Activated T-helper 1 cell treated with anti-CD3 and anti-CD28 coated beads, Interleukin-12 subunit alpha, Interleukin-12 subunit beta, Interleukin-2, Interleukin-4 antibody, amounts not matched to agents 30 ng/mL and 10 ng/mL and 1 ng/mL, durations not matched to agents 14 hours and 24 hours and 36 hours (primary cell): ENCODE results near the gene SLC10A1. TPM values are rescaled to one million over a fixed set of nuclear protein-coding genes. Genes with fewer than 3 reads are reported as not detected.

Experiments used
- DNase-seq: peaks from one replicate; pipeline ENCODE4 v3.0.0; 2021; ENCODE audit warnings: low spot score
- H3K27ac Mint-ChIP-seq: one replicate; pipeline ENCODE4 v1.8.0; 2021; ENCODE audit warnings: mild to moderate bottlenecking, mixed read lengths
- H3K27me3 Mint-ChIP-seq: one replicate; pipeline ENCODE4 v1.8.0; 2022; ENCODE audit warnings: mild to moderate bottlenecking, moderate library complexity, mixed read lengths; ENCODE audit not compliant: insufficient read depth
- H3K36me3 Mint-ChIP-seq: one replicate; pipeline ENCODE4 v1.8.0; 2021; ENCODE audit warnings: low read depth, mixed read lengths
- H3K4me1 Mint-ChIP-seq: one replicate; pipeline ENCODE4 v1.8.0; 2021; ENCODE audit warnings: low read depth, mixed read lengths
- H3K4me3 Mint-ChIP-seq: one replicate; pipeline ENCODE4 v1.8.0; 2021; ENCODE audit warnings: mild to moderate bottlenecking, moderate library complexity, mixed read lengths
- H3K9me3 Mint-ChIP-seq: one replicate; pipeline ENCODE4 v1.8.0; 2021; ENCODE audit warnings: mixed read lengths
- intact Hi-C: fragments of 100-400 bp; cut with micrococcal nuclease; formaldehyde crosslinking; loops from one replicate; pipeline ENCODE4 v1.15.1; 2024
- total RNA-seq: library from RNA; stranded (reverse); gene quantifications from 2 replicates; pipeline ENCODE4 v1.2.3, GENCODE V29; 2022

Gene SLC10A1
- total RNA-seq, 1 donor from 2014 or later: not detected

GRCh38 chr14:69773571-69774276 lies 23.3 kb downstream of the SLC10A1 start:
- intact Hi-C loops: no loop called here
- no peak for DNase-seq
- Mint-ChIP-seq H3K9me3 (no peaks in the 10 kb centered on the region), H3K27me3 (no peaks in the 10 kb centered on the region), H3K4me3 (no peak overlapping the region), H3K36me3 (peaks cover 72% of the 10 kb centered on the region), H3K4me1 (peaks cover 61% of the 10 kb centered on the region), H3K27ac (no peak overlapping the region)

GRCh38 chr14:69772082-69773017 lies 24.7 kb downstream of the SLC10A1 start:
- Mint-ChIP-seq H3K4me3 (no peak overlapping the region), H3K9me3 (no peaks in the 10 kb centered on the region), H3K27ac (no peak overlapping the region), H3K4me1 (peaks cover 72% of the 10 kb centered on the region), H3K36me3 (peaks cover 77% of the 10 kb centered on the region), H3K27me3 (peaks cover 2% of the 10 kb centered on the region)
- DNase-seq: no peak
- intact Hi-C loops: no loop called here

GRCh38 chr14:69771136-69771535 lies 25.9 kb downstream of the SLC10A1 start:
- Mint-ChIP-seq H3K27ac (no peak overlapping the region), H3K4me1 (peaks cover 69% of the 10 kb centered on the region), H3K36me3 (peaks cover 69% of the 10 kb centered on the region), H3K9me3 (no peaks in the 10 kb centered on the region), H3K4me3 (no peak overlapping the region), H3K27me3 (peaks cover 2% of the 10 kb centered on the region)
- no peak for DNase-seq
- intact Hi-C loops: no loop called here

- Mint-ChIP-seq H3K4me1 (peaks cover 69% of the 10 kb centered on the region), H3K9me3 (no peaks in the 10 kb centered on the region), H3K27ac (no peak overlapping the region), H3K4me3 (peak overlapping the region; percentile 17), H3K27me3 (peaks cover 2% of the 10 kb centered on the region), H3K36me3 (peaks cover 63% of the 10 kb centered on the region)
- intact Hi-C loops: no loop called here
- no peak for DNase-seq
These were observed 26.5 kb downstream of the SLC10A1 start for GRCh38 chr14:69770559-69770958.

- Mint-ChIP-seq H3K9me3 (no peaks in the 10 kb centered on the region), H3K4me1 (peaks cover 67% of the 10 kb centered on the region), H3K36me3 (peaks cover 57% of the 10 kb centered on the region), H3K27ac (no peak overlapping the region), H3K27me3 (peaks cover 2% of the 10 kb centered on the region), H3K4me3 (peak overlapping the region; percentile 38)
- intact Hi-C loops: loop anchor here (5.0 to 10.0 kb wide), 3 partner anchors 585 to 1952 kb away; partner anchors contain the start of genes COX16, RAD51B, TTC9 and ZFYVE26
- no peak for DNase-seq
These were observed 27.4 kb downstream of the SLC10A1 start for GRCh38 chr14:69769623-69770022.

GRCh38 chr14:69768873-69769272 lies 28.2 kb downstream of the SLC10A1 start:
- peaks cover 73% of the 10 kb centered on the region for H3K4me1 Mint-ChIP-seq
- H3K36me3 Mint-ChIP-seq: peaks cover 57% of the 10 kb centered on the region

GRCh38 chr14:69767369-69767999 lies 29.6 kb downstream of the SLC10A1 start:
- peaks cover 48% of the 10 kb centered on the region for H3K36me3 Mint-ChIP-seq
- peaks cover 2% of the 10 kb centered on the region for H3K27me3 Mint-ChIP-seq
- intact Hi-C loops: loop anchor here (1.0 to 10.0 kb wide), 11 partner anchors 40 to 1950 kb away; partner anchors contain the start of genes COX16, DCAF5, ERH and RAD51B
- peaks cover 7% of the 10 kb centered on the region for H3K9me3 Mint-ChIP-seq
- H3K4me1 Mint-ChIP-seq: peaks cover 68% of the 10 kb centered on the region
- peak overlapping the region; percentile 98 for H3K27ac Mint-ChIP-seq
- peak overlapping the region; percentile 94 for H3K4me3 Mint-ChIP-seq
- DNase-seq: peak; percentile 90

More at GRCh38 chr14:69768873-69769272, 28.2 kb downstream of the SLC10A1 start:
- Mint-ChIP-seq H3K9me3 (peaks cover 4% of the 10 kb centered on the region), H3K4me3 (peak overlapping the region; percentile 94), H3K27ac (peak overlapping the region; percentile 98), H3K27me3 (peaks cover 2% of the 10 kb centered on the region)
- DNase-seq: no peak
- intact Hi-C loops: loop anchor here (5.0 to 10.0 kb wide), 3 partner anchors 586 to 1952 kb away; partner anchors contain the start of genes COX16, RAD51B, TTC9 and ZFYVE26

GRCh38 chr14:69766984-69767368 lies 30.1 kb downstream of the SLC10A1 start, which contains the start of gene SRSF5:
Gene SRSF5, plus strand, starts transcription at chr14:69767142. Its CDS starts 1,015 bp downstream, at chr14:69768157.
- Mint-ChIP-seq H3K9me3 (peaks cover 7% of the 10 kb centered on the region), H3K27me3 (peaks cover 2% of the 10 kb centered on the region), H3K36me3 (peaks cover 43% of the 10 kb centered on the region), H3K4me1 (peaks cover 68% of the 10 kb centered on the region), H3K4me3 (peak within 1 kb of the TSS; percentile 94), H3K27ac (peak within 1 kb of the TSS; percentile 98)
- peak; percentile 92 for DNase-seq
- intact Hi-C loops: loop anchor here (1.0 to 10.0 kb wide), 11 partner anchors 40 to 1950 kb away; partner anchors contain the start of genes COX16, DCAF5, ERH and RAD51B

- peaks cover 45% of the 10 kb centered on the region for H3K4me1 Mint-ChIP-seq
- peaks cover 21% of the 10 kb centered on the region for H3K36me3 Mint-ChIP-seq
- no peak overlapping the region for H3K4me3 Mint-ChIP-seq
- intact Hi-C loops: loop anchor here (10.0 kb wide), 1 partner anchor 591 kb away; the partner anchor contains the start of gene COX16
- peak overlapping the region; percentile 46 for H3K27ac Mint-ChIP-seq
- no peak for DNase-seq
- peaks cover 2% of the 10 kb centered on the region for H3K27me3 Mint-ChIP-seq
- peaks cover 7% of the 10 kb centered on the region for H3K9me3 Mint-ChIP-seq
These were observed 33.1 kb downstream of the SLC10A1 start for GRCh38 chr14:69763761-69764510.

GRCh38 chr14:69760810-69761209 lies 36.2 kb downstream of the SLC10A1 start:
- no peak for DNase-seq
- intact Hi-C loops: loop anchor here (10.0 kb wide), 1 partner anchor 594 kb away; the partner anchor contains the start of gene COX16
- H3K27ac Mint-ChIP-seq: no peak overlapping the region
- no peaks in the 10 kb centered on the region for H3K27me3 Mint-ChIP-seq
- H3K4me1 Mint-ChIP-seq: peaks cover 19% of the 10 kb centered on the region
- peaks cover 7% of the 10 kb centered on the region for H3K9me3 Mint-ChIP-seq
- H3K4me3 Mint-ChIP-seq: no peak overlapping the region
- H3K36me3 Mint-ChIP-seq: peaks cover 2% of the 10 kb centered on the region

- Mint-ChIP-seq H3K4me1 (peaks cover 6% of the 10 kb centered on the region), H3K9me3 (no peaks in the 10 kb centered on the region), H3K27me3 (no peaks in the 10 kb centered on the region), H3K4me3 (no peak overlapping the region), H3K27ac (no peak overlapping the region), H3K36me3 (no peaks in the 10 kb centered on the region)
- intact Hi-C loops: no loop called here
- no peak for DNase-seq
These were observed 40.7 kb downstream of the SLC10A1 start for GRCh38 chr14:69756298-69756697.

GRCh38 chr14:69755784-69756183 lies 41.3 kb downstream of the SLC10A1 start:
- DNase-seq: no peak
- Mint-ChIP-seq H3K27me3 (no peaks in the 10 kb centered on the region), H3K4me1 (peaks cover 6% of the 10 kb centered on the region), H3K4me3 (no peak overlapping the region), H3K36me3 (no peaks in the 10 kb centered on the region), H3K9me3 (no peaks in the 10 kb centered on the region), H3K27ac (no peak overlapping the region)
- intact Hi-C loops: no loop called here
